ENCODE data around the gene NRN1L.
"Not testable (repeated sequence)": the region's sequence is repeated elsewhere in the genome, so short reads cannot be mapped to it uniquely, and the experiment has no call there.

NRN1L gene

DNA sequence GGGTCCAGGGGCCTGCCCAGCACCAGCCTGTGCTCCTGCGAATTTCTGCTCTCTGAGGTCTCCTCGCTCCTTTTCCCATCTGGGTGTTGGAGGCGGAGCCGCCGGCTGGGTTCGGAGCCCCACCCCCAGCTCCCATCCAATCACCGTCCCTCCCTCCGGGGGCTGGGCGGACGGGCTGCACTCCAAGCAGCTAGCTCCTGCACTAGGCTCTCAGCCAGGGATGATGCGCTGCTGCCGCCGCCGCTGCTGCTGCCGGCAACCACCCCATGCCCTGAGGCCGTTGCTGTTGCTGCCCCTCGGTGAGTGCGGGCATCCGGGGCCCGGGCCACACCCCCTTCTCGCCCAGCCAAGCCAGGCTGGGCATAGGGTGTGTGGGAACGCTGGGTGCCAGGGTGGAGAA is at the start of gene NRN1L:
Gene NRN1L (plus strand): TSS at position 202 of the 400 bp plus-strand sequence. CDS start 19 bp downstream, at position 221.
- DNase-seq, result no peak

DNA sequence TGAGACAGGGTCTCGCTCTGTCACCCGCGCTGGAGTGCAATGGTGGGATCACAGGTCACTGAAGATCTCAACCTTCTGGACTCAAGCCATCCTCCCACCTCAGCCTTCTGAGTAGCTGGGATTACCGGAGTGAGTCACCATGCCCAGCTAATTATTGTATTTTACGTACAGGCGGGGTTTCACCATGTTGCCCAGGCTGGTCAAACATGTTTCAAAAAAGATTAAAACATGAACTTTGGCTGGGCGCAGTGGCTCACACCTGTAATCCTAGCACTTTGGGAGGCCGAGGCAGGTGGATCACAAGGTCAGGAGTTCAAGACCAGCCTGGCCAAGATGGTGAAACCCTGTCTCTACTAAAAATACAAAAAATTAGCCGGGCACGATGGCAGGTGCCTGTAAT is 47.5 kb upstream of the NRN1L start:
- DNase-seq, result not testable (repeated sequence)

DNA sequence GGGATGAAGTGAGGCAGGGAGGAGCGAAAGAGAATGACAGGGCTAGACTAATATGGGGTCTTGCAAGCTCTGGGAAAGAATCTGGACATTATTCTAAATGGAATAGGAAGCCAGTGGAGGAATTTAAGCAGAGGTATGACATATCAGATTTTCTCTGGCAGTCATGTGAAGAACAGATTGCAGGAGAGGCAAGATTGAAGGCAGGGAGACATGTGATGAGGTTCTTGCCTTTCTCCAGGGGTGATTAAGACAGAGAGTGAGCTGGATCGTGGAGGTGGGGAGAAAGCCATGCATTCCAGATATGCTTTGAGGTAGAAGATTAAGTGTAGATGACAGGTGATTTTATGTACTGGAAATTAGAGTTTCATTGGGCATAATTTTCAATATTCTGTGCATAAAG is 46.9 kb upstream of the NRN1L start:
- DNase-seq, result no peak

DNA sequence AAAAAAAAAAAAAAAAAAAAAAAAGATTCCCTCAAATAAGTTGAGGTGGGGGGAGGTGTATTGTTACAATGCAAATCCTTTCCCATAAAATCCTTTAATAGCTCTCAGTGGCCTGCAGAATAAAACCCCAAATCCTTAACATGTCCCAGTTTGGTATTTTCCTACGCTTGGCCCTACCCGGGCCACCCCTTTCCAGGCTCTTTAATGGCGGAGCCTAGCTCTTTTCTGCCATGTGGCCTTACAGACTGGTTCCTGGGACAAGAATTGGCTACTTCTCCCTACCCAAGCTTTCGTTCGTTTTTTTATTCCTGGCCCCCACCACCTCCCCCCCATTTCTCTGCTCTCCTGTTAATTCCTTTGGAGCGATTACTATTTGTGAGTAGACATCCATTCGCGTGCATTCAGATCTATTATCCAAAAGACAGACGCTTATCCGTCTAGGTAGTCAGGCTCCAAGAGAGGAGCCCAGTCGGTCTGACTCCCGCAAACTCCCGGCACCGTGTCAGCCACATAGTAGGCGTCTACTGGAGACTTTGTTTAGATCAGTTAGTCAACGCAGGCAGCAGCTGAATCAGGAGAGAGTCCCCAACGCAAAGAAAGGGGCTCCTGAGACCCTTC is 43.4 kb upstream of the NRN1L start:
- no peak for DNase-seq

DNA sequence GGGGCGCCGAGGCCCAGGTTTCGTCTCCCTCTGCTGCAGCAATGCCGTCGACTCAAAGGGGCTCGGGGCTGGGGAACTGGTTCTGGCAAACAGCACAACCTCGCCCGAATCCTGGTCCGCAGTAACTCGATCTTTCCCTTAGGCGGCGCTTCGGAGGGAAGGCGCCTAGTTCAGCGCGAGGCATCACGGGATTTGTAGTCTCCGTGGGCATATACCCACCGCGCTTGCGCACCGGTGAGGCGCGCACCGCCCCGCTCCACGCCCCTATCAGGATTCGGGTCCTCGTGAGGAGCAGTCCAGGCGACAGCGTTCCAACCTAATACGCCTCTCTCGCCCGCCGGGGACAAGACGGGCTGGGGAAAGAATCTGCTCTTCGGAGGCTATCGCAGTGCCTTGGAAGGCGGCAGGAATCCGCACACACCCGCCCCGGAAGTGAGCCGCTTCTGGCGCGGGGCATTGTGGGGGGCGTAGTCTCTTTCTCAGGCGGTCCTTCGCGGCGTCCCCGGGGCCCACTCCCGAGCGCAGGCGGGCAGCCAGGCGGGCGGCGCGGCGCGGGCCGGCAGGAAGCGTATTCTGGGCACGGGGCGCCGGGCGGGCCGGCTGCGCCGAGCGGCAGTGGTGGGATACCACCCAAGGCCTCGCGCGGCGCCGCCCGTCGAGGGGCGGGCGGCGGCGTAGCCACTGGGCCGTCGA is 42.7 kb upstream of the NRN1L start, which contains the start of gene THAP11:
Gene THAP11 (plus strand): TSS at position 505 of the 693 bp plus-strand sequence. CDS start 235 bp downstream, outside the sequence.
- DNase-seq, result peak; percentile 92

DNA sequence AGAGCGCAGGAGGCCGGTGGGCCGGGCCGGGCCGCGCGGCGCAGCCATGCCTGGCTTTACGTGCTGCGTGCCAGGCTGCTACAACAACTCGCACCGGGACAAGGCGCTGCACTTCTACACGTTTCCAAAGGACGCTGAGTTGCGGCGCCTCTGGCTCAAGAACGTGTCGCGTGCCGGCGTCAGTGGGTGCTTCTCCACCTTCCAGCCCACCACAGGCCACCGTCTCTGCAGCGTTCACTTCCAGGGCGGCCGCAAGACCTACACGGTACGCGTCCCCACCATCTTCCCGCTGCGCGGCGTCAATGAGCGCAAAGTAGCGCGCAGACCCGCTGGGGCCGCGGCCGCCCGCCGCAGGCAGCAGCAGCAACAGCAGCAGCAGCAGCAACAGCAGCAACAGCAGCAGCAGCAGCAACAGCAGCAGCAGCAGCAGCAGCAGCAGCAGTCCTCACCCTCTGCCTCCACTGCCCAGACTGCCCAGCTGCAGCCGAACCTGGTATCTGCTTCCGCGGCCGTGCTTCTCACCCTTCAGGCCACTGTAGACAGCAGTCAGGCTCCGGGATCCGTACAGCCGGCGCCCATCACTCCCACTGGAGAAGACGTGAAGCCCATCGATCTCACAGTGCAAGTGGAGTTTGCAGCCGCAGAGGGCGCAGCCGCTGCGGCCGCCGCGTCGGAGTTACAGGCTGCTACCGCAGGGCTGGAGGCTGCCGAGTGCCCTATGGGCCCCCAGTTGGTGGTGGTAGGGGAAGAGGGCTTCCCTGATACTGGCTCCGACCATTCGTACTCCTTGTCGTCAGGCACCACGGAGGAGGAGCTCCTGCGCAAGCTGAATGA is 42.0 kb upstream of the NRN1L start:
- peak; percentile 57 for DNase-seq

DNA sequence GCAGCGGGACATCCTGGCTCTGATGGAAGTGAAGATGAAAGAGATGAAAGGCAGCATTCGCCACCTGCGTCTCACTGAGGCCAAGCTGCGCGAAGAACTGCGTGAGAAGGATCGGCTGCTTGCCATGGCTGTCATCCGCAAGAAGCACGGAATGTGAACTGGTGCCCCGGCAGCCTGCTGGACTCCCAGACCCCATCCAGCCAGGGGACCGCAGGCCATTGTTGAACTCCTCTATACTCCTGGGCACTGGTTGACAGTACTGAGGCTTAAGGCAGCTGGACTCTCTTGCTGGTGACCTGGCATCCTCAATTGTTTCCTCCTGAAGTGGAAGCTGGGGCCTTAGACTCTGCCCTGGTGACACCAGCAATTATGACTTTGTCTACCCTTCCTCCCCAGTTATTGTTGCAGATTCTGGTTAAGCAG is 41.3 kb upstream of the NRN1L start:
- no peak for DNase-seq

DNA sequence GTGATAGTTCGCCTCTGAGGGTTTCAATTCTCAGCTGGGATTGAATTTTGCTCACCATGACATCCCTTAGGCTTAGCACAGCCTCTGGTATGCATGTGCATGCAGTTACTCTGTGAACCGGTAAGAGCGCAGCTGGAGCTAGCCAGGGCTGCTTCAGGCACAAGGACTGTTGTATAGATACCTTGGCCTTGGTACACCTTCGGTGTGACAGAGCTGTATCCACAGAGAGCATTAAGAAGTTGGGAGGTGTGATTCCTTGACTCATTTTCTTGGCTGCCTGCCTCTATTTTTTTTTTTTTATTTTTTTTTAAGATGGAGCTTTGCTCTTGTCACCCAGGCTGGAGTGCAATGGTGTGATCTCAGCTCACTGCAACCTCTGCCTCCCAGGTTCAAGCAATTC is 40.2 kb upstream of the NRN1L start:
- no peak for DNase-seq

DNA sequence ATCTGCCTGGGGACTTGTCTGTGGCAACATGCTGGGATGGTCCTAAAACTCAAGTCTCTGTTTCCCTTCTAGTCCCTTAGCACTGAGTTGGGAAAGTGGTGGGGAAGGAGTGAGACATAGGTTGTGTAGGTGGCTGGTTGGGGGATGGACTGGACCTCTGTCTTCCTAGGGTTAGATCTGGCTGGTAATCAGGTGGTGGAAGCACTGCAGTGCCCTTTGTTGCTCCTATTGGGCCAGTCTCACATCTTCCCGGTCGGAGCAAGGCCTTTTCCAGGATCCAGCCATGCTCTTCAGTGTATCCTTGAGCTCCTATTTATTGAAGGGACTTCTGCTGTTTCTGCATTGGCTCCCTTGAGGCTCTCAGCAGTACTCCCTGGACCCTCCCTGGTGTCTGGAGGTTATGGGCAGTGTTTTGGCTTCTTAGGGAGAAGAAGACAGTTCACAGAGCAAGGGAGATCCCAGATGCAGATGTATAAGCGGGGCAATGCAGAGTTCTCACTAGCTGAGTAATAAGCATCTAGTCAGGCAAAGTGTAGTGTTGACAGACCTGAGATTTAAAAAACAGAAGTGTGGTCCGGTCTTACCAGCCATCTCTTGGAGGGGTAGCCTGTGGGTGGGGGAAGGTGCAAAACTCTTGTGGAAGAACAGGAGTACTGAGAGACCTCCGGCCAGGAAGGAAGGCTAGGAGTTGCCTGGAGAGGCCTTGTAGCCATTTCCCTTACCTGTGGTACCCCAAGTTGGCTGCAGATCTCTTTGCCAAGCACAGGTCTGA is 39.2 kb upstream of the NRN1L start:
- DNase-seq, result no peak

DNA sequence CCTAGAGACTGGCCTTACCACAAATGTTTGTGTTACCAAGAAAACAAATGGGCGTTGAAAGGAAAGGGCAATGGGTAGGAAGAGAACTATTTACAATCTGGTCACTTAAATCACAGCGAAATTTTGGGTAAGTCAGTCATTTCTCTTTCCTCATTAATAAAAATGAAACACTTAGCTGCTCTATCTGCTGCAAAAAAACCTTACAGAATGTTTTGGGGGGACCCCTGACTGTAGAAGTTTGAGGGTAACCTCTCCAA is 38.7 kb upstream of the NRN1L start:
- DNase-seq, result no peak

DNA sequence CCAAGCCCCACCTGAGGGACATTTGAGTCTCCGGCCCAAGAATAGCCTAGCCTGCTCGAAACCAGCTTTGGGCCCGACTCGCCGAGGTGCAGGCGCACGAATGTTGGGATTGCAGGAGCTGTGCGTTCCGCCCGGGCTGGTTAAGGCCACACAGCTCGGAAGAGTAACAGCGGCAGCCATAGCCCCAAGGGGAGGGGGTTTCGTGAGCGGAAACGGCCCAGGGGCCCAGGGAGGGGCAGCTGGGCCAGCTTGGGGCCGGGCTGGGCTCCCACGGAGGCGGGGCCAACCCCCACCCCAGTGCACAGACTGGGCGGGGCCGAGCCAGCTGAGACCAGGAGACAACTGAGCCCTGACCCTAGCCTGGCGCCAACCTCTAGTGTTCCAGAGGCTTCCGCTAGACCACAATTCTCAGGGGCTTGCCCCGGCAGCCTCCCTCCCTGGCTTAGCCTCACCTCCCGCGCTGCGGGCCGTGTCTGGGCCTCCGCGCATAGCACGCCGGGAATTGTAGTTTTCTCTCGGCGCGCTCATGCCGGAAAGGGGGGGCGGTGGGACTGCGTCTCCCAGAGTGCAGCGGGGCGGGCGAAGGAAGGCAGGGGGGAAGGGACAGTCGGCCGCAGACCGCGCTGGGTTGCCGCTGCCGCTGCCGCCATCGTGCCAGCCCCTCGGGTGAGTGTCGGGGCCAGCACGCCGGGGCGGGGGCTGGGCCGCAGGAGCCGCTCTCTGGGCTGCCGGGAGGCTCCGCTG is 38.2 kb upstream of the NRN1L start, which contains the start of gene NUTF2:
Gene NUTF2 (plus strand): TSS at position 614 of the 744 bp plus-strand sequence. CDS start 18,198 bp downstream, outside the sequence.
- peak; percentile 95 for DNase-seq

DNA sequence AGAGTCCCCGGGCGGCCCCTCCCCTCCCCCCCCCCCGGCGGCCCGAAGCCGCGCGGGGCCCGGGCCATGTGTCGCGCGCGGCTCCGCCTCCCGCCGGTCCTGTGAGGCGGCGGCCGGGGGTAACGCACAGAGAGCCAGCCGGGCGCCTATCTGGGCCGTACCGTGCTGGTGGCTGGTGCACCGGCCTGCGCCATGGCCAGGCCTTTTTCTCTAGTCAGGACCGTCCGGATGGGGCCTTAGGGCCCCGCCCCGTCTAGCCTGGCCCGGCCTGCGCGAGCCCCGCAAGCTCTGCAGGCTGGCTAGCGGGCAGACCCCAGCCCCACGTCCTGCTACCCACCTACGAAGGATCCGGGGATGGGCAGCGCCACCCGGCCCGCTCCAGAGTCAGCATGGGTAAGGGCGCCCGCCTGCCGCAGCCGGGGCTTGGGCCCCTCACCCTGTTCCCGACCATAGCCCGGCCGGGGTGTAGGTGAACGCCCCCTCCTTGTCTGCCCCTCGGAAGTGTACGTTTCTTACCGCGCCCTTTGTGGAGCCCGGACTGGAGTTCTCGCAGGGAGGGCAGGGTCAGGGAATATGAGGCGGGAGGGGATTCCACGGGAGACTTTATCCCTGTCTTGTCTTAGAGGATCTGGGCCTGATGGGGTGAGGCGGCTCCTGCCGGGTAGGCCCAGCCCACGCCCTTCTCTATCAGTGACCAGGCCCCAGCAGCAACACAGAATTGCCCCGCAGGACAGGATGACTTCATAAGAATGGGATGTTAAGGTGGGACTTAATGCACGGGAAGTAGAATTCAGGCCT is 37.4 kb upstream of the NRN1L start, which contains the start of gene CENPT:
Gene CENPT (minus strand): TSS at position 630 of the 798 bp plus-strand sequence. CDS start 13,834 bp downstream, outside the sequence.
- no peak for DNase-seq

DNA sequence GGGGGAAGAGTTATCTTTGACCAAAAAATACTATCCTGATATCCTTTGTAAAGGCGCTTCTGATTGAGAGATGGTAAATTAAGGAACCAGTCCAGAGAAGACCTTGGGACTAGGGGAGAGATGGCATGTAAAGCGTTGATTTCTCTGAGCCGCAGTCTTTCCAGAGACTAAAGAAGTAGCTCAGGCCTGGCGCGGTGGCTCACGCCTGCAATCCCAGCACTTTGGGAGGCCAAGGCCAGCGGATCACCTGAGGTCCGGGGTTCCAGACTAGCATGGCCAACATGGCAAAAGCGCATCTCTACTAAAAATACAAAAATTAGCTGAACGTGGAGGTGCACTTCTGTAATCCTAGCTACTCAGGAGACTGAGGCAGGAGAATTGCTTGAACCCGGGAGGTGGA is 36.6 kb upstream of the NRN1L start:
- DNase-seq, result no peak

DNA sequence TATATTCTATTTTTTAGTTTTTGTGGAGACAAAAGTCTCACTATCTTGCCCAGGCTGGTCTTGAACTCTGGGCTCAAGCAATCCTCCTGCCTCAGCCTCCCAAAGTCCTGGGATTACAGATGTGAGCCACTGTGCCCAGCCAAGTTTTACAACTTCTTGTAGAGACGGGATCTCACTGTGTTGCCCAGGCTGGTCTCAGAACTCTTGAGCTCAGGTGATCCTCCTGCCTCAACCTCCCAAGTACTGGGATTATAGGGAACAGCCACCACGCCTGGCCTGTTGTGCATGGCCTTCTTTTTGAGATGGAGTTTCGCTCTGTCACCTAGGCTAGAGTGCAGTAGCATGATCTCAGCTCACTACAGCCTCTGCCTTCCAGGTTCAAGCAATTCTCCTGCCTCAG is 31.0 kb upstream of the NRN1L start:
- no peak for DNase-seq

DNA sequence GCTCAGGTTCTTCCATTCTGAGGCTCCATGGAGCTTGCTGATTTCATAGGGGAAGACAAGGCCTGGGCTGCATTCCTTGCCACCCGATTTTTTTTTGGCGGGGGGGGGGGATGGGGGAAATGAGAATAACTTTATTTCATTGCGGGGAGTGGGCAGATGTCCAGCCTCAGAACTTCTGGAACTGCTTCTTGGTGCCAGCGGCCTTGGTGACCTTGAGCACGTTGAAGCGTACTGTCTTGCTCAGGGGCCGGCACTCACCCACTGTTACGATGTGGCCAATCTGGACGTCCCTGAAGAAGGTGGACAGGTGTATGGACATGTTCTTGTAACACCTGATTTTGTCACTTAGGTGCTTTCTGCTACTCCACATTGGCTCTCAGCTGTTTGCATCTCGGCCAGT is 28.9 kb upstream of the NRN1L start:
- DNase-seq, result no peak

DNA sequence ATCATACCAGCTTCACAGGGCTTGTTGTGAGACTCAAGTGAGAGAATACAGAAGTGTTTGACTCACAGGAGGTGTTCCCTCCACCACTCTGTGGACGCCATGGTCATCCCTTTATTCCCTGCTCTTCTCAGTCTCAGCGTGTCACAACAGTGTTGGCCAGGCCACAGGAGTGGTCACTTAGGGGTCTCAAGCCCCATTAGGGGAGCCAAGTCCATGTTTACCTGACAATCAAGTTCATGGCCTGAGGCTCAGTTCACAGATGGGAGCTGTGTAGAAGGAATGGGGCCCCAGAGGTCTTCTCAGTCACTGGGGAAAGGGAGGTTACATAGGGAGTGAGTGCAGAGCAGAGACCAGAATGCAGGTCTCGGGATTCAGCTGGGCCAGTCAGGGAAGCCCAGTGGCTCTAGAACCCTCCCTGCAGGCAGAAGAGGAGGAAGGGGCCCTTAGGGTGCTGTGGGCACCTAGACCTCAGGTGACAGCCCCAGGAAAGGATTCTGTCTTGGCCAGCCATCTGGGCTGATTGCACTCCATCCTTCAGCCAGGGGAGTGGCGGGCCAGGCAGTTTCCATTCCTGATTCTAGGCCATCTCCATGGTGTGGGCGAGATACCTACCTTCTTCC is 27.6 kb upstream of the NRN1L start:
- DNase-seq, result no peak

DNA sequence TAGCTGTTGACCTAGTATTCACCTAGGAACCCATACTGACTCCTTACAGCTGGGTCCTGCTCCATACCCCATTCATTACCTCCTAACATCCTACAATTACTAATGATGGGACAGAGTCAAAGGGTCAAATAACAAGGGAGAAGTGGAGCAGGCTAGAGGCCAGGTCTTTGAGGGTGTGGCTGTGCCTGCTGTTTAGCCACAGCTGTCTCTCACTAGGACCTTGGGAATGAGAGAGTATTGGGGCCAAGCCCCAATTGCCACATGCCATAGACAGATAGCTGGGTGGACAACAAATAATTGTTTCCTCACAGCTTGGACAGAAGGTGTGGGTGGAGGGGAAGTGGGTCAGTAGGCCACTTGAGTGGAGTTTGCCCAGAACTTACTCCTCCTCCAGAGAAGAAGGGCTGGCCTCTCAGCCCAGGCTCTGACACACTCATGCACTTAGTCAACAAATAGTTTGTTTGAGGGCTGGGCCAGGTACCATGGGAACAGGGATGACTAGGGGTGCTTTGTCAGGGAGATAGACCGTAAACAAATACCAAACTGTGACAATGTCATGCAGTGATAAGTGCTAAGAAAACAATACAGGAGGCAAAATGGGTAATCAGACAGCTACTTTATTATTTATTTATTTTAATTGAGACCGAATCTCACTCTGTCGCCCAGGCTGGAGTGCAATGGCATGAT is 27.0 kb upstream of the NRN1L start:
- peak; percentile 18 for DNase-seq

DNA sequence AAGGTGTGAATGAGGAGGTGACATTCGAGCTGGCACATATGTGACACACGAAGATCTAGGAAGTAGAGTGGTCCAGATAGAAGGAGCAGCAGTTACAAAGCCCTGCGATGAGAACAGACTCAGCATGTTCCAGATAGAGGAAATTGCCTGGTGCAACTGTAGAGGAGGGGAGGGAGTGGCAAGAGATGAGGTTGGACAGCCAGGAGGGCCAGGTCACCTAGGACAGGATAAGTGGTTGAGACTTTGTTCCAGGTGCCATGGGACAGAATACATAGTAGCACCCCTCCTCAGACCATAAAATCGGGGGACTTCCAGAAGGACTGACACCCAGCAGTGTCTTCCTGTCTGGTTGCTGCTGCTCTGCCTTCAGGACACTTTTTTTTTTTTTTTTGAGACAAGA is 26.2 kb upstream of the NRN1L start:
- no peak for DNase-seq

DNA sequence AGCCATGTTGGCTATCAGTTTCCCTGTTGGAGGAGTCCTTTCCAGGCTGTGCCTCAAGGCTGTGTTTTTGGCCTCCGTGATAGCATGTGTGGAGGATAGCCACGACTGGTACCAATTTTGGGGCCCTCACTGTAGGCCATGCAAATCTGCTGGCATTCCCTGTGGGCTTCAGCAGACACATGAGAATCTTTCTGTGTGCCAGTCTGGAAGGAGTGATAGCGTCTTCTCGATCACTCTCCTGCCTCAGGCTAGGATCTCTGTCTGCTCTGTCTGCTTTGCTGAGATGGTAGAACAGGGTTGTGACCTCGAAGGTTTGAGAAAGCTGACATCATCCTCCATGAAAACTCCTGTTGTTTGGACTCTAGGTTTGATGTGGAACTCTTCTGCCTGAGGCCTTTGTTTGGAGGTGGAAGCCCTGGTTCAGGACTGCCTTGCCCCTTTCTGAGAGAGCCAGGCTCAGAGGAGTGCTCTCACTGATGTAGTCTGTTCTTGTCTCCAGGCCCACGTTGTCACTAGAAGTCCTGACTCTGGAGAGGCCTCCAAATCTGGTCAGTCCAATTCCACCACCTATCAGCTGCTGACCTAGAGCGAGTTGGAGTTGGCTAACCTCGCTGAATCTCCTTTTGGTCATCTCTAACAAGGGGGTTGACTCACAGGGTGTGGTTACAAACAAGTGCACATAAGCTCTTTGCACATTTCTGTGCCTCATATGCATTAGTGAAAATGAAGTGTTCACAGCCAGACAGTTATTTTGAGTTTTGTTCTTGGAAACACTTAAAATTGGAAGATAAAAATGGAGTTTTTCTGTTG is 23.9 kb upstream of the NRN1L start:
- no peak for DNase-seq
